K562 (cell line): Measurements from ENCODE around the gene ADGRF1.

Source experiments
- DMBX1 ChIP-seq: fragments of 250-450 bp; sonication (Bioruptor Pico); IDR thresholded peaks from 2 replicates; pipeline ENCODE4 v1.8.0; 2022; ENCODE audit warnings: inconsistent platforms, mild to moderate bottlenecking, moderate library complexity, borderline replicate concordance
- E2F6 ChIP-seq, 2 experiments: IDR thresholded peaks; 2 replicates each; pipeline ENCODE4 v1.6.1; 2011; ENCODE audit warnings: borderline replicate concordance in 1 of 2, control low read depth in 1 of 2, low read depth in 1 of 2, low read length in 1 of 2, mild to moderate bottlenecking in 1 of 2, mixed read lengths in 1 of 2, moderate library complexity in 1 of 2; ENCODE audit not compliant: insufficient read depth in 1 of 2, insufficient read length in 1 of 2, poor library complexity in 1 of 2, severe bottlenecking in 1 of 2; ENCODE audit errors: extremely low read depth in 1 of 2
- FOXK1 ChIP-seq: sonication (generic); formaldehyde crosslinking; IDR thresholded peaks from 2 replicates; pipeline ENCODE4 v1.8.0; 2022; ENCODE audit warnings: missing genetic modification reagents, mild to moderate bottlenecking, borderline replicate concordance
- GTF2A2 ChIP-seq: IDR thresholded peaks from 2 replicates; pipeline ENCODE4 v1.6.1; 2016; ENCODE audit warnings: mild to moderate bottlenecking, missing genetic modification characterization, missing compliant biosample characterization
- SIN3A ChIP-seq, 2 experiments: fragments of 150-350 bp in 1 of 2; IDR thresholded peaks; 2 replicates each; pipeline ENCODE4 v1.6.1; 2011 to 2016; ENCODE audit warnings: borderline replicate concordance in 2 of 2, low read depth in 2 of 2, low read length in 2 of 2, mild to moderate bottlenecking in 2 of 2, moderate library complexity in 2 of 2; ENCODE audit not compliant: control insufficient read depth in 1 of 2
- SPI1 ChIP-seq: IDR thresholded peaks from 2 replicates; pipeline ENCODE4 v1.6.1; 2011; ENCODE audit warnings: low read depth, low read length, control low read depth, borderline replicate concordance
- TF ChIP-seq, protein P1 (sequence below): sonication (generic); formaldehyde crosslinking; IDR thresholded peaks from 2 replicates; pipeline ENCODE4 v1.5.0; 2020; ENCODE audit warnings: missing genetic modification reagents

DNA sequence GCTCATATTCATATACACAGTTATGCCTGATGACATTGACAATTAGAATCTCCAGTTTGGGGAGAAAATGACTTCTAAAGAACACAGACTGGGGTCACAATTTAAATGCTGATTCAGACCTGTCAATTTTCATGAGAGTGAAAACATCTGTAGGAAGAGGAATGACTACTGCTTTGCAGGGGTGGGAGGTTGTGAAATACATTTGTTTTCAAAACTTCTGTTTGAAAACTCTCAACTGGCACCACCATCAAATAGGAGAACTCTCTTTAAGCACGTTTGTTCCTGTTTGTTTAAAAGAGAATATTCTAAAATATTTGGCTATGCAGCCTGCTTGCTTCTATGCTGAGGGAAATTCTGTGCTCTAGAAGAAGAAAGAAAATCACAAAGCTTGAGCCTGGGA, 69.6 kb downstream of the ADGRF1 start:
- TF ChIP-seq GTF2A2 (tag) (no peak), SIN3A (IDR thresholded peaks at IDR 0.05; ENCODE audit: borderline replicate concordance in 2 of 2, control insufficient read depth in 1 of 2, low read depth in 2 of 2, low read length in 2 of 2) (no peak), E2F6 (IDR thresholded peaks at IDR 0.05; ENCODE audit: borderline replicate concordance in 1 of 2, extremely low read depth in 1 of 2, insufficient read depth in 1 of 2, insufficient read length in 1 of 2, low read depth in 1 of 2, low read length in 1 of 2, poor library complexity in 1 of 2, severe bottlenecking in 1 of 2) (no peak), SPI1 (no peak), FOXK1 (CRISPR knock-in tag) (no peak), DMBX1 (CRISPR knock-in tag) (no peak)
- TF ChIP-seq, protein P1, sequence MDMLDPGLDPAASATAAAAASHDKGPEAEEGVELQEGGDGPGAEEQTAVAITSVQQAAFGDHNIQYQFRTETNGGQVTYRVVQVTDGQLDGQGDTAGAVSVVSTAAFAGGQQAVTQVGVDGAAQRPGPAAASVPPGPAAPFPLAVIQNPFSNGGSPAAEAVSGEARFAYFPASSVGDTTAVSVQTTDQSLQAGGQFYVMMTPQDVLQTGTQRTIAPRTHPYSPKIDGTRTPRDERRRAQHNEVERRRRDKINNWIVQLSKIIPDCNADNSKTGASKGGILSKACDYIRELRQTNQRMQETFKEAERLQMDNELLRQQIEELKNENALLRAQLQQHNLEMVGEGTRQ (CRISPR knock-in tag) = no peak
